ENCODE data around the gene ZSWIM4.
A peak's percentile ranks its signal among the peaks of the same experiment; 100 is the strongest.

The ZSWIM4 gene

GRCh38 chr19:13872339-13872694 is 77.1 kb downstream of the ZSWIM4 start:
- Mint-ChIP-seq H3K4me1 (ENCODE audit: low read depth) (peaks cover 6% of the 10 kb centered on the region), H3K4me3 (peak overlapping the region; percentile 62), H3K36me3 (ENCODE audit: low read depth) (no peaks in the 10 kb centered on the region), H3K27me3 (peaks cover 35% of the 10 kb centered on the region), H3K9me3 (no peaks in the 10 kb centered on the region), H3K27ac (no peak overlapping the region)
- DNase-seq, result no peak

GRCh38 chr19:13872695-13873389 is 77.6 kb downstream of the ZSWIM4 start:
- Mint-ChIP-seq H3K27me3 (peaks cover 29% of the 10 kb centered on the region), H3K27ac (no peak overlapping the region), H3K4me3 (peak overlapping the region; percentile 62), H3K9me3 (no peaks in the 10 kb centered on the region), H3K4me1 (ENCODE audit: low read depth) (peaks cover 6% of the 10 kb centered on the region), H3K36me3 (ENCODE audit: low read depth) (no peaks in the 10 kb centered on the region)
- DNase-seq, result peak; percentile 64

- Mint-ChIP-seq H3K36me3 (ENCODE audit: low read depth) (no peaks in the 10 kb centered on the region), H3K4me1 (ENCODE audit: low read depth) (peaks cover 2% of the 10 kb centered on the region), H3K9me3 (no peaks in the 10 kb centered on the region), H3K27me3 (peaks cover 25% of the 10 kb centered on the region), H3K27ac (no peak overlapping the region), H3K4me3 (no peak overlapping the region)
- no peak for DNase-seq
Observed at GRCh38 chr19:13873834-13874515, 78.7 kb downstream of the ZSWIM4 start.

GRCh38 chr19:13875824-13876223 is 80.6 kb downstream of the ZSWIM4 start:
- Mint-ChIP-seq H3K9me3 (no peaks in the 10 kb centered on the region), H3K36me3 (ENCODE audit: low read depth) (no peaks in the 10 kb centered on the region), H3K4me1 (ENCODE audit: low read depth) (peaks cover 11% of the 10 kb centered on the region), H3K27me3 (peaks cover 15% of the 10 kb centered on the region), H3K4me3 (no peak overlapping the region), H3K27ac (no peak overlapping the region)
- DNase-seq, result no peak

GRCh38 chr19:13876834-13877233 is 81.6 kb downstream of the ZSWIM4 start, which contains the start of gene NANOS3:
Gene NANOS3, plus strand, starts transcription at chr19:13877134. Its CDS starts 115 bp downstream, at chr19:13877249.
- Mint-ChIP-seq H3K27me3 (peaks cover 10% of the 10 kb centered on the region), H3K27ac (no peak within 1 kb of the TSS), H3K4me3 (no peak within 1 kb of the TSS), H3K36me3 (ENCODE audit: low read depth) (no peaks in the 10 kb centered on the region), H3K9me3 (no peaks in the 10 kb centered on the region), H3K4me1 (ENCODE audit: low read depth) (peaks cover 21% of the 10 kb centered on the region)
- no peak for DNase-seq

- no peak for DNase-seq
- peaks cover 26% of the 10 kb centered on the region for H3K4me1 Mint-ChIP-seq (ENCODE audit: low read depth)
- H3K9me3 Mint-ChIP-seq, result no peaks in the 10 kb centered on the region
- H3K4me3 Mint-ChIP-seq, result no peak overlapping the region
- no peak overlapping the region for H3K27ac Mint-ChIP-seq
- H3K36me3 Mint-ChIP-seq (ENCODE audit: low read depth), result no peaks in the 10 kb centered on the region
- peaks cover 10% of the 10 kb centered on the region for H3K27me3 Mint-ChIP-seq
Observed at GRCh38 chr19:13877303-13877702, 82.1 kb downstream of the ZSWIM4 start.

- H3K27ac Mint-ChIP-seq, result peak overlapping the region; percentile 90
- H3K4me3 Mint-ChIP-seq, result peak overlapping the region; percentile 62
- no peaks in the 10 kb centered on the region for H3K36me3 Mint-ChIP-seq (ENCODE audit: low read depth)
- peaks cover 36% of the 10 kb centered on the region for H3K4me1 Mint-ChIP-seq (ENCODE audit: low read depth)
- no peaks in the 10 kb centered on the region for H3K27me3 Mint-ChIP-seq
- no peaks in the 10 kb centered on the region for H3K9me3 Mint-ChIP-seq
- DNase-seq, result peak; percentile 100
Observed at GRCh38 chr19:13880059-13881043, 85.1 kb downstream of the ZSWIM4 start.

GRCh38 chr19:13881251-13881691 is 86.0 kb downstream of the ZSWIM4 start:
- Mint-ChIP-seq H3K4me3 (peak overlapping the region; percentile 63), H3K27me3 (no peaks in the 10 kb centered on the region)

More at GRCh38 chr19:13881251-13881691, 86.0 kb downstream of the ZSWIM4 start:
- Mint-ChIP-seq H3K27ac (peak overlapping the region; percentile 90), H3K4me1 (ENCODE audit: low read depth) (peaks cover 40% of the 10 kb centered on the region), H3K9me3 (no peaks in the 10 kb centered on the region), H3K36me3 (ENCODE audit: low read depth) (no peaks in the 10 kb centered on the region)
- DNase-seq, result peak; percentile 51
